ES-I3 (cell line): ENCODE measurements around the gene HSF2.

Experiments used
- H3K36me3 ChIP-seq: 2 replicates; pipeline ENCODE4 v1.6.1; 2013; ENCODE audit warnings: mild to moderate bottlenecking, low read length, control low read depth, moderate library complexity; ENCODE audit not compliant: insufficient read depth
- H3K4me1 ChIP-seq: 2 replicates; pipeline ENCODE4 v1.6.1; 2013; ENCODE audit warnings: mild to moderate bottlenecking, control low read depth, low read length; ENCODE audit not compliant: insufficient read depth
- H3K9ac ChIP-seq: 2 replicates; pipeline ENCODE4 v1.6.1; 2013; ENCODE audit warnings: low read depth, mild to moderate bottlenecking, low read length, moderate library complexity
- H3K9me3 ChIP-seq: 2 replicates; pipeline ENCODE4 v1.6.1; 2013; ENCODE audit warnings: mild to moderate bottlenecking, low read length, moderate library complexity; ENCODE audit not compliant: control insufficient read depth, insufficient read depth

Gene HSF2

DNA sequence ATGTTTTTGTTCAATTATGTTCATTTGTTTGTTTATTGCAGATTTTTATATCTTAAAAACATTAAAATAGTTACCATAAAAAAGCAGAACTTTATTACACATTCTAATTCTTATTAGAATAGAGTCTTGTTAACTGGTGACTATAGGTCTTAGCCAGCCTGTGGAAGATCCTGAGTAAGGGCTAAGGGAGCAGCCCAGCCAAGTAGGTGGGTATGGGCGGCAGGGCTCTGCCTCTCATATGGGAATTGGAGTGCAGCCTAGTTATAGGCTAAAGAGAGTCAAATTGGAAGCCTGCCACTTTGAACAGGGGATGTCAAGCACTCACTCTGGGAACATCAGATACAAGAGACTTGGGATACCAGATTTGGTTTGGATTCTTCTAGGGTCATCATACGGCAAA, 10.5 kb upstream of the HSF2 start:
- Histone ChIP-seq H3K9me3 (no peaks in the 10 kb centered on the region), H3K36me3 (no peaks in the 10 kb centered on the region), H3K9ac (no peak overlapping the region), H3K4me1 (no peaks in the 10 kb centered on the region)

DNA sequence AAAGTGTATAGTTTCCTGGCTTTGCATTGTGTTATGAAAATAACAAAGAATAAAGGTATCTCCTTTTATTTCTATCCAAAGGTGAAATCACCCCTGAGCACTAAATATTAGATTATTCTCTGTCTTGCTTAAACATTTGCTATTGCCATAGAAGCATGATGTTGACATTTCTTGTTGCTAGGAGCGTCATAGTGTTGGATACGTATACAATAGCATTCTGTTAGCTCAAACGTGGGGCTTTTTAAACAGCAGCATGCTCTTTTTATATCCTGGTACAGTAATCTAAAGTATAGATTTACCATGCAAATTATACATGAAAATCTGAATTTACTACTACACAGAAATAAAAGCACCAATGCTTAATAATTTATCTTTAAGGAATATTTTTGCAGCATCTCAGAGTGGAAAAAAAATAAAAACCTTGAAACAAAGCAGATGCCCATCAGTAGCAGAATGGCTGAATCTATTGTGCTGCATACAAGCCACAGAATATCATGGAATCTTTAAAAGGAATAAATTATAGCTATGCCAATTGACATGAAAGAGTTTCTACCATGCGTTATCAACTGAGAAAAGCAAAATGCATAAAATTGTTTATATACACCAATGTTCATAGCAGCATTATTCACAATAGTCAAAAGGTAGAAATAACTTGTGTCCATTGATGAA, 9.6 kb upstream of the HSF2 start:
- H3K9ac ChIP-seq = no peak overlapping the region
- no peaks in the 10 kb centered on the region for H3K4me1 ChIP-seq
- no peaks in the 10 kb centered on the region for H3K9me3 ChIP-seq
- H3K36me3 ChIP-seq = no peaks in the 10 kb centered on the region

DNA sequence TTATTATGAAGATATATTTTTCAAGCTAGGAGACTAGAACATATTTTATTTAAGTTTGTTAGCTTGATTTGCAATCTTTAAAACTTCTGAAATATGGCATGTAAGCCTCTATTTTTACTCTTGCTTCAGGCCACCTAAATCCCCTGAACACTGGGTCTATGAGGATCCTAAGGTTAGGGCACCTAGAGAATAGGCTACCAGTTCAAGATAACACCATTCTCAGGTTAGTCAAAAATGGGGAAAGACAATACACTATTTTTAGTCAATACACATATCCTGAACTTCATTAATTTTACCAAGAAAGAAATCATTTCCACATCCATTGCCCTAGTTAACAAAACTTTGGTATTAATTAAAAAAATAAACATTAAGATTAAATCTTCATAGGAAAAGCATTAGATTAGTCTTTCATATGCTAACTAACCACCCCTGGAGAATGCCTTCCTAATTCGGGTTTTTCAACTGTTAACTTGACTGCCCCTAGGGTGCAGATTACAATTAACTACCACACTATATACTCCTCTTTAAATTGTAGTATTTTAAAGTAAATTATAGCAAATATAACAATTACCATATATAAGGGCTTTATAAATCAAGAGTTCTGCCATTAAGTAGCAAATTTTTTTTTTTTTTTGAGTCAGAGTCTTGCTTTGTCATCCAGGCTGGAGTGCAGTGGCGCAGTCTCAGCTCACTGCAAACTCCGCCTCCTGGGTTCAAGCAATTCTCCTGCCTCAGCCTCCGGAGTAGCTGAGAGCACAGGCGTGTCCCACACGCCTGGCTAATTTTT, 6.7 kb upstream of the HSF2 start:
- no peaks in the 10 kb centered on the region for H3K4me1 ChIP-seq

DNA sequence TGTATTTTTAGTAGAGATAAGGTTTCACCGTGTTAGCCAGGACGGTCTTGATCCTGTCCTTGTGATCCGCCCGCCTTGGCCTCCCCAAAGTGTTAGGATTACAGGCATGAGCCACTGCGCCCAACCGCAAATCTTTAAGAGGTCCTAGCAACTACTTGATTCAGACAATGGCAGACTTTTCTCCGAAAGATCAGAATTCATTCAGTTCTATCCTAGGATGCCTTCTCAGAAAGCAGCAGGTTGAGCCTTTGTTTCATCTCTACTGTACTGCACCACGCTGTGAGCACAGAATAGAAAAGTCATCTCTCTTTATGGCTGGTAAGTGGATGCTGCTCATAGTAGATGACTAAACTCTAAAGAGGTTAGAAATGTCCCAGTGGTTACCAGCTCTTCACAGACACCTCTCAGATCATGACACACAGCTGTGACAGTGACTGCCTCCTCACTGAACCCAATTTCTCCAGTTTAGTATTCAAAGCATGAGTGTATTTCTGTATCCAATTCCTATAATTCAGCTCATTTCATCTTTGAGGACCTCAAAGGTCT, 6.0 kb upstream of the HSF2 start:
- H3K4me1 ChIP-seq = no peaks in the 10 kb centered on the region
- H3K9me3 ChIP-seq = no peaks in the 10 kb centered on the region
- no peak overlapping the region for H3K9ac ChIP-seq
- no peaks in the 10 kb centered on the region for H3K36me3 ChIP-seq

More for the DNA sequence above, 6.7 kb upstream of the HSF2 start:
- Histone ChIP-seq H3K9ac (no peak overlapping the region), H3K9me3 (no peaks in the 10 kb centered on the region), H3K36me3 (no peaks in the 10 kb centered on the region)

DNA sequence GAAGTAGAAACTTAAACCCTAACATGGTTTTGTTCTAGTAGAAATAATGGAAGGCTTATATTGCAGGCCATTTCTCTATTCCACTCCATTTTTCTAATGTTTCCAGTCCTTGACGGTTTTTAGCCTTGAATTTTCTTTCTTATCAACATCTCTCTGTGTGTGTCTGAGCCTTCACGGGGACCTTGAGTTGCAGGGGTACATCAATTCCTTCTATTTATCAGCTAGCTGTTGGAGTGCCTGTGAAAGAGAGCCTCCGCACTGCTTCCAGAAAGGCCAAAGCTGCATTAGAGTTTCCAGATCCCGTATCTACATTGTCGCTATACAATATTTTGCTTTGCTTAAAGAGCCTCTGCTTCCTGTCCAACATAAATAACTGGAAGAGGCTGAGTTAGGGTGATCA, 5.4 kb upstream of the HSF2 start:
- no peaks in the 10 kb centered on the region for H3K36me3 ChIP-seq
- H3K9me3 ChIP-seq = no peaks in the 10 kb centered on the region
- no peaks in the 10 kb centered on the region for H3K4me1 ChIP-seq
- H3K9ac ChIP-seq = no peak overlapping the region

DNA sequence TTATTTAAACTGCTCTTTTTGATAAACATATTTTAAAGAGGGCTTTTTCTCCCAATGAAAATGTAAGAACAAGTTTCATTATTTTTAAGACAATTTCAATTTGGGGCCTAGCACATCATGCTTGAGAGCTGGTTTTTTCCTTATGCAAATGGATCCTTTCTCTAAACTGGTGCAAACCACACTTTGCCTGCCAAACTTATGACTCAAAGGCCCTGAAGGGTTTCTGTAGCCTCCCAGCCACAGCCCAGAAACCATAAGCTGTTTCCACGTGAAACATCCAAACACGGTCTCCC, 451 bp upstream of the HSF2 start:
- peak overlapping the region; percentile 14; the same call in 1 of the 2 replicates for H3K9ac ChIP-seq

DNA sequence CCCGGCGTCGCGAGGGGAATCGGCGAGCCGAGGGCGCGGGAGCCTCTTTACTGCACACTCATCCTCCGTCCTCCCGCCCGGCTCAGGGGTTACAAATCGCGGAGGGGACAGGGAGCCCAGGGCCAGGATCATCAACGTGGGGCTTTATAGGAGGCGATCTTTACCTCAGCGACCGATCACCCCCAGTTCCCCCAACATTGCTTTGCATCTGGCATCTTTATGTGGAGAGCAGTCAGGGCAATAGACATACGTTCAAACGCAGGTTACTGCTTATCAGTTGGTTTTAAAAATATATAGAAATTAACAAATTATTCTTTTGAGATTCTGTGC, 634 bp downstream of the HSF2 start:
- H3K4me1 ChIP-seq = no peaks in the 10 kb centered on the region; the same call in 1 of the 2 replicates
- H3K9me3 ChIP-seq = no peaks in the 10 kb centered on the region
- peak overlapping the region; percentile 98 for H3K9ac ChIP-seq
- no peaks in the 10 kb centered on the region for H3K36me3 ChIP-seq

More for the DNA sequence above, 451 bp upstream of the HSF2 start:
- Histone ChIP-seq H3K4me1 (no peaks in the 10 kb centered on the region; the same call in 1 of the 2 replicates), H3K9me3 (no peaks in the 10 kb centered on the region), H3K36me3 (no peaks in the 10 kb centered on the region)

DNA sequence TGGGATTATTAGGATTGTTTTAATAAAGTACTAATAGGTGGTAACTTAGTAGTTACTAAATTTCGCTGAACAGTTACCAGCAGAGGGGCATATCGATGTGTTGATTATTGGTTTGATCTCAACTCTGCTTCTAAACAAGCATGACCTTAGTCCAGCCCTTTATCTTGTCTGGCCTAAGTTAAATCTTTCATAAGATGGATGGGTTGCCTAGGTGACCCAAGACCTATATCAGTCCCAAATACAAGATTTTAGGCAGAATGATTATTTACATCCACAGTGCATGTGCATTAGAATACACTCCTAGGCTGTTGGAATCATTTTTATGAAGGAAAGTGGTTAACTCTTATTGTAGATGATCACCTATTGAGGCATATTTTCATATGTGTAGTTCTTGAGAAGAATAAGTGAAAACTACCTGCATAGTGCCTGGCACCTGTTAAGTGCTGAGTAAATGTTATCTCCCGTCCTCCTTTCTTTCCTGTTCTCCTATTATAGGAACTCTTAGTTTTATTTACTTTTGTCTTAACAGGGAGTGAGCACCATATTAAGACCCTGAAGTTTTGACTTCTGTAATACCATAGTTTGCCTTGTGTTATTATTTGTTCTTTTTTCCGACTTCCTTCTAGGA, 1.1 kb downstream of the HSF2 start:
- H3K4me1 ChIP-seq = peaks cover 1% of the 10 kb centered on the region; the same call in 1 of the 2 replicates
- H3K36me3 ChIP-seq = no peaks in the 10 kb centered on the region
- no peaks in the 10 kb centered on the region for H3K9me3 ChIP-seq
- H3K9ac ChIP-seq = peak overlapping the region; percentile 98; the same call in 1 of the 2 replicates

DNA sequence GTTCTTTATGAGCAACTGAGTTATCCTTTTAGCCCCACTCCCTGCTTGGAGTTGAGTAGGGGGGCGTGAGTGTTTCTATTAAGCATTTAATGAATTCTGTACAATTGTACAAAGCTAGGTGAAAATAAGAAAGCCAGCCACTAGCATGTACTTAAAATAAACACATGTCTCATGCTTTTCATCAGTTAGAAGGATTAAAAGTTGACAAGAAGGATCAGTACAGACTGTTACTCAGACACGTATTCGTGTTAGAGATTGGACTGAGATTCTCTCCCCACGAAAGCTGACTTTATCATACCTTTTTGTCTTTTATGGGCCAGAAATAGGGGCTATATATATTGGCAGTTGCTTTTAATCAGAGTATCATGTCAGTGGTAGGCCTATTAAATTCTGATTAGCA, 1.7 kb downstream of the HSF2 start:
- Histone ChIP-seq H3K9ac (no peak overlapping the region), H3K4me1 (peaks cover 7% of the 10 kb centered on the region; the same call in 1 of the 2 replicates), H3K36me3 (no peaks in the 10 kb centered on the region)

DNA sequence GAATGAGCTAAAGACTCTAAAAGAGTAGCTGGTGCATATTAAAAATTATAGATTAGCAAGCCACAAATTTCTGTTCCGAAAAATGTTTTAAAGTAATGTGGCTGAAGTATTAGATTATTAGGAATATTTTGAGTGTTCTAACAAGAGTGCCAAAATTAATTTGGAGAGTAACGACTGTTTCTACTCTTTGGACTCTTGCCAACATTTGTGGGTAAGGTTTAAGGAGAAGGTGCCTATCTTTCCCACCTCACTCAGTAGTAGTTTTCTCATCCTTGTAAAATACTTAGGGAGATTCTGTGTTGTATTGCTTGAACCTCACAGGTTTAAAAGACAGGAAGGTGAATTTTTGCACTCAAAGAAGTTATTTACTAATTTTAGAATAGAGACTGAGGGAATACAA, 5.0 kb downstream of the HSF2 start:
- Histone ChIP-seq H3K4me1 (peaks cover 7% of the 10 kb centered on the region; the same call in 1 of the 2 replicates), H3K36me3 (no peaks in the 10 kb centered on the region), H3K9me3 (no peaks in the 10 kb centered on the region), H3K9ac (no peak overlapping the region)

More for the DNA sequence above, 1.7 kb downstream of the HSF2 start:
- no peaks in the 10 kb centered on the region for H3K9me3 ChIP-seq

DNA sequence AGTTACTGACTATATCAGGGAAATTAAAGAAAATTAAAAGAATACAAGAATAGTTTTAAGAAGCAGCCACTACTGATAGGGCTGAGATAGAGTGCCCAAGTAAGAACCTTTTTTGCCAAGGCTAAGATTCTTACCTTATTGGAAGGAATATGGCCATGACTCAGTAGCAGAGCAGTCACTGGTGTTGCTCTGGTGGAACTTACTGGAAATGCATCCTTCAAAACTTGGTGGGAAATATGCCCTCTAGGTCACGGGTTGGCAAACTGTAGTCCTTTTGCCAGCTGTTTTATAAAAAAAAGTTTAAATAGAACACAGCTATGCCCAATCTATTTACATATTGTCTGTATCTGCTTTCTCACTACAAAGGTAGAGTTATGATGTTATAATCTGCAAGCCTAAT, 6.0 kb downstream of the HSF2 start:
- no peaks in the 10 kb centered on the region for H3K36me3 ChIP-seq
- H3K4me1 ChIP-seq = peaks cover 7% of the 10 kb centered on the region; the same call in 1 of the 2 replicates
- H3K9me3 ChIP-seq = no peaks in the 10 kb centered on the region
- no peak overlapping the region for H3K9ac ChIP-seq

DNA sequence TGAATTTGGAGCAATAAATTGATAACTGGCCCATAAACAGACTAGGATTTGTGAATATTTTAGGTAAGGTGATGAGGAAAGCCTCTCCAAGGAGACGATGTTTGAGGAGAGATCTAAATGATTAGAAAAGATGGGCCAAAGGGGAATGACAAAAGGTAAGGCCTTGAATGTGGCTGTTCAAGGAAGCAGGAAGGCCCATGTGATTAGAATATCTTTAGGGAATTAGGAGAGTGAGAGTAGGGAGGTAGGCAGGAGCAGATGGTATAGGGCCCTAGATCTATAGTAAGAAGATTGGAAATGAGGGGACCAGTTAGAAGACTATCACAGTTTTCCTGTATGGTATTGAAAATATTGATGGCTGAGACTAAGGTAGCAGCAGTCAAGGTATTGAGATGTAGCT, 6.7 kb downstream of the HSF2 start:
- H3K9ac ChIP-seq = no peak overlapping the region
- no peaks in the 10 kb centered on the region for H3K9me3 ChIP-seq
- H3K4me1 ChIP-seq = peaks cover 7% of the 10 kb centered on the region; the same call in 1 of the 2 replicates
- H3K36me3 ChIP-seq = no peaks in the 10 kb centered on the region

DNA sequence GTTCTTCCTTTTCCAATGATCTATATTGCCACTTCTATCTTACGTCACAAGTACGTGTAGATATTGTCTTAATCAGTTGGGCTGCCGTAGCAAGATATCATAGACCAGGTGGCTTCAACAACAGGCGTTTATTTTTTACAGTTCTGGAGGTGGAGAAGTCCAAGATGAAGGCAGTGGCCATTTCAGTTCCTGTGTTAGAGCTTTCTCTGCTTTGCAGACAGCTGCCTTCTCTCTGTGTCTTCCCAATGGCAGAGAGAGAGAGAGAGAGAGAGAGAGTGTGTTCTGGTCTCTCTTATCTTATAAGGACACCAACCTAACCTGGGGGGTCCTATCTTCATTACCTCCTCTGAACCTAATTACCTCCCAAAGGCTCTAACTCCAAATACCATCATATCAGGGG, 8.3 kb downstream of the HSF2 start:
- H3K9ac ChIP-seq = no peak overlapping the region
- no peaks in the 10 kb centered on the region for H3K9me3 ChIP-seq
- H3K4me1 ChIP-seq = peaks cover 7% of the 10 kb centered on the region; the same call in 1 of the 2 replicates
- H3K36me3 ChIP-seq = no peaks in the 10 kb centered on the region

DNA sequence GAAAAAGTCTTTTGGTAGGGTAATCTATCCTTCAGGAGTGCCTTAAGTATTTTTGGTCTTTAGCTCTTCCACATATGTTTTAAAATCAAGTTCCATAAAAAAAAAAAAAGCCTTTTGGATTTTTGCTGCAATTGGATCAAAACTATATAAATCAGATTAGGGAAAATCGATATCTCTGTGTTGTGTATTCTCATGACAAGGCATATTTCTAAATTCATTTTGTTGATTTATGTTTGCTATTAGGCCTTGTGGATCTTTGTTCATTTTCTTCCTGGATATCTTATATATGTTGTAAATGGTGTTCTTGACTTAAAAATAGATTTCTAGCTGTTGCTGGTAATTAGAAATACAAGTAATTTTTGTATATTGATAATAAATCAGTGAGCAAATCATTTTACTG, 8.8 kb downstream of the HSF2 start:
- H3K36me3 ChIP-seq = no peaks in the 10 kb centered on the region
- peaks cover 7% of the 10 kb centered on the region; the same call in 1 of the 2 replicates for H3K4me1 ChIP-seq
- H3K9me3 ChIP-seq = no peaks in the 10 kb centered on the region
- H3K9ac ChIP-seq = no peak overlapping the region
